Measurements from ENCODE around the gene PHACTR1.

Gene PHACTR1

DNA sequence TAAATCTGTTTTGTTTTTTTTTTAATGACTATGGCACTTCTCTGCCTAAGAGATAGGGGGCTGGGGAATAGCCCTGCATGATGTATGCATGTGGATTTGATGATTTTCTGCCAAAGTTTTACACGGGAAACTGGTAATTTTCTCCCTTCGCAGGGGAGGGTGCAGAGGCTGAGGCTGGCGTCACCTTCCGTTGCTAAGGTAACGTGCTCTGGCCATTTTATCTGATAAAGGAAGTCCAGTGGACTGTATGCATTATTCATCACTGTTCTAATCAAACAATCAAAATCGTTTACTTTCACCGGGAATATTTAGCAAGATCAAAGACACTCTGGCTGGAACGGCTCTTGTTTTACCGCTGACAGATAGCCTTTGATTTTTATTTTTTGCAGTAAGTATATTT, 789 bp downstream of the PHACTR1 start:
- Histone ChIP-seq H2BK120ac (ENCODE audit: low read depth, low read length) (no peak overlapping the region), H3K14ac (ENCODE audit: low read length) (no peak overlapping the region), H3K18ac (ENCODE audit: low read length) (no peak overlapping the region), H2BK5ac (ENCODE audit: low read length) (no peak overlapping the region), H3K23ac (ENCODE audit: low read depth, low read length, poor library complexity) (no peak overlapping the region), H3K4me1 (ENCODE audit: control insufficient read depth in 2 of 2, insufficient read depth in 1 of 2, low read depth in 1 of 2, low read length in 2 of 2) (peaks cover 0 to 4% of the 10 kb centered on the region in 2 donors), H2BK12ac (ENCODE audit: low read length) (no peak overlapping the region), H3K4me2 (ENCODE audit: insufficient read depth, low read length, poor library complexity, severe bottlenecking) (no peak overlapping the region), H2BK15ac (ENCODE audit: low read length) (no peak overlapping the region), H3K4me3 (ENCODE audit: low read length in 2 of 2) (no peak overlapping the region), H3K27me3 (ENCODE audit: control insufficient read depth in 3 of 3, insufficient read depth in 3 of 3, low read depth in 1 of 3, low read length in 3 of 3) (no peaks in the 10 kb centered on the region), H4K8ac (ENCODE audit: low read depth, low read length) (no peak overlapping the region), H3K9me3 (replicated peaks in 1 of 2; ENCODE audit: control insufficient read depth in 2 of 2, insufficient read depth in 1 of 2, low read depth in 1 of 2, low read length in 2 of 2) (no peaks in the 10 kb centered on the region), H3K4ac (ENCODE audit: low read length) (no peak overlapping the region), H2AK5ac (ENCODE audit: low read depth, low read length) (no peak overlapping the region), H3K79me1 (ENCODE audit: low read depth, low read length) (no peaks in the 10 kb centered on the region), H3K36me3 (replicated peaks in 1 of 2; ENCODE audit: control insufficient read depth in 2 of 2, insufficient read depth in 2 of 2, low read length in 2 of 2) (no peaks in the 10 kb centered on the region), H3K27ac (replicated peaks; ENCODE audit: low read length) (no peak overlapping the region), H3K9ac (ENCODE audit: low read depth, low read length, poor library complexity) (no peak overlapping the region), H2AFZ (ENCODE audit: low read length) (no peak overlapping the region), H4K91ac (ENCODE audit: low read depth, low read length, poor library complexity) (no peak overlapping the region)
- no CpG with 5 or more reads among the region's 9 CpGs for WGBS, 2 donors (ENCODE audit: extremely low coverage in 2 of 2, insufficient read length in 2 of 2, insufficient replicate concordance in 1 of 2)
- DNase-seq (ENCODE audit: low spot score) = no peak

DNA sequence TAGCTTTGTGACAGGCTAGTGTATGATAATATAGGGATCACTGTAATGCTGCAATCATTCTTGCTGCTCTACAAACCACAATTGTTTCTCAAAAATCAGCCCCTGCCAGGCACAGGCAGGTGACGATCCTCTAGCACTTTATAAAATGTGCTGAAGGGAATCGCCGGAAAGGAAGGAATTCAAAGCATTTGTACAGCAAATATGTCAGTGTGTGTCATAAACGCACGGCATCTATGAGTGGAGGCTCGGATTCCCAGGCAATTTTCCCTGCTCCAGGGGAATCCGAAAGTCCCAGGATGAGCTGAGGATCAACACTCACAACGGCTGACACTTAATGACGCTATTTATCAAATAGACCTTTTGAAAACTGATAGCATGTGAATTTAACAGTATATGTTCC, 1.4 kb downstream of the PHACTR1 start:
- Histone ChIP-seq H3K27ac (replicated peaks; ENCODE audit: low read length) (no peak overlapping the region), H2BK120ac (ENCODE audit: low read depth, low read length) (no peak overlapping the region), H2AFZ (ENCODE audit: low read length) (no peak overlapping the region), H2AK5ac (ENCODE audit: low read depth, low read length) (no peak overlapping the region), H3K79me1 (ENCODE audit: low read depth, low read length) (no peaks in the 10 kb centered on the region), H3K18ac (ENCODE audit: low read length) (no peak overlapping the region), H3K4ac (ENCODE audit: low read length) (no peak overlapping the region), H3K9me3 (replicated peaks in 1 of 2; ENCODE audit: control insufficient read depth in 2 of 2, insufficient read depth in 1 of 2, low read depth in 1 of 2, low read length in 2 of 2) (no peaks in the 10 kb centered on the region), H3K36me3 (replicated peaks in 1 of 2; ENCODE audit: control insufficient read depth in 2 of 2, insufficient read depth in 2 of 2, low read length in 2 of 2) (no peaks in the 10 kb centered on the region), H3K4me1 (ENCODE audit: control insufficient read depth in 2 of 2, insufficient read depth in 1 of 2, low read depth in 1 of 2, low read length in 2 of 2) (peaks cover 0 to 4% of the 10 kb centered on the region in 2 donors), H2BK15ac (ENCODE audit: low read length) (no peak overlapping the region), H3K23ac (ENCODE audit: low read depth, low read length, poor library complexity) (no peak overlapping the region), H3K27me3 (ENCODE audit: control insufficient read depth in 3 of 3, insufficient read depth in 3 of 3, low read depth in 1 of 3, low read length in 3 of 3) (no peaks in the 10 kb centered on the region), H4K8ac (ENCODE audit: low read depth, low read length) (no peak overlapping the region), H2BK5ac (ENCODE audit: low read length) (no peak overlapping the region), H3K4me3 (ENCODE audit: low read length in 2 of 2) (no peak overlapping the region), H3K14ac (ENCODE audit: low read length) (no peak overlapping the region), H4K91ac (ENCODE audit: low read depth, low read length, poor library complexity) (no peak overlapping the region), H3K4me2 (ENCODE audit: insufficient read depth, low read length, poor library complexity, severe bottlenecking) (no peak overlapping the region), H3K9ac (ENCODE audit: low read depth, low read length, poor library complexity) (no peak overlapping the region), H2BK12ac (ENCODE audit: low read length) (no peak overlapping the region)
- DNase-seq (ENCODE audit: low spot score) = no peak
- WGBS, 2 donors (ENCODE audit: extremely low coverage in 2 of 2, insufficient read length in 2 of 2, insufficient replicate concordance in 1 of 2) = no CpG with 5 or more reads among the region's 9 CpGs

DNA sequence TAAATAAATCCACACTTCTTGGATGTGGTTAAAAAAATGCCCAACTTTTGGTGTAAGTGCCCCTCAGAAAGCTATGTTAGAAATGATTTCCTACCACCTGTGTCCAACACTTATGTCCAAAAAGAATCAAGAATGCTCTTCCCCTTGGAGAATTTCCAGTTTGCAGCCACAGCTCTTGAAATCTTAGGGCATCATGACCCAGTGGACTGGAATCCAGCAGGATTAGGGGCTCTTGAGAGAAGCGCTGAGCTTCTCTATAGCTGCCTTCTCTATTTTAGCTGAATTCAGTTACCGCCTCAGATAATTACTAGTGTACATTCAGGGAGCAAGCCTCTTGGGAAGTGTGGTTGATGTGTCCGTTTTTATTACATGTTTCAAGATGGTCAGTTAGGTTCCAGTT, 2.5 kb downstream of the PHACTR1 start:
- no peak overlapping the region for H3K9ac ChIP-seq (ENCODE audit: low read depth, low read length, poor library complexity)
- H3K27me3 ChIP-seq (ENCODE audit: control insufficient read depth in 3 of 3, insufficient read depth in 3 of 3, low read depth in 1 of 3, low read length in 3 of 3) = no peaks in the 10 kb centered on the region
- no peak overlapping the region for H3K4me3 ChIP-seq (ENCODE audit: low read length in 2 of 2)
- H3K9me3 ChIP-seq (replicated peaks in 1 of 2; ENCODE audit: control insufficient read depth in 2 of 2, insufficient read depth in 1 of 2, low read depth in 1 of 2, low read length in 2 of 2) = no peaks in the 10 kb centered on the region
- H3K4me1 ChIP-seq (ENCODE audit: control insufficient read depth in 2 of 2, insufficient read depth in 1 of 2, low read depth in 1 of 2, low read length in 2 of 2) = peaks cover 0 to 4% of the 10 kb centered on the region in 2 donors
- no peak overlapping the region for H2BK12ac ChIP-seq (ENCODE audit: low read length)
- H3K79me1 ChIP-seq (ENCODE audit: low read depth, low read length) = no peaks in the 10 kb centered on the region
- no peak overlapping the region for H3K27ac ChIP-seq (replicated peaks; ENCODE audit: low read length)
- no peak for DNase-seq (ENCODE audit: low spot score)
- H2AK5ac ChIP-seq (ENCODE audit: low read depth, low read length) = no peak overlapping the region
- no peak overlapping the region for H3K14ac ChIP-seq (ENCODE audit: low read length)
- no peak overlapping the region for H2BK120ac ChIP-seq (ENCODE audit: low read depth, low read length)
- H2BK15ac ChIP-seq (ENCODE audit: low read length) = no peak overlapping the region
- H3K36me3 ChIP-seq (replicated peaks in 1 of 2; ENCODE audit: control insufficient read depth in 2 of 2, insufficient read depth in 2 of 2, low read length in 2 of 2) = no peaks in the 10 kb centered on the region
- no peak overlapping the region for H4K8ac ChIP-seq (ENCODE audit: low read depth, low read length)
- no peak overlapping the region for H3K23ac ChIP-seq (ENCODE audit: low read depth, low read length, poor library complexity)
- H4K91ac ChIP-seq (ENCODE audit: low read depth, low read length, poor library complexity) = no peak overlapping the region
- H3K4me2 ChIP-seq (ENCODE audit: insufficient read depth, low read length, poor library complexity, severe bottlenecking) = no peak overlapping the region
- no peak overlapping the region for H3K4ac ChIP-seq (ENCODE audit: low read length)
- no peak overlapping the region for H2BK5ac ChIP-seq (ENCODE audit: low read length)
- no CpG with 5 or more reads among the region's 3 CpGs for WGBS, 2 donors (ENCODE audit: extremely low coverage in 2 of 2, insufficient read length in 2 of 2, insufficient replicate concordance in 1 of 2)
- H3K18ac ChIP-seq (ENCODE audit: low read length) = no peak overlapping the region
- H2AFZ ChIP-seq (ENCODE audit: low read length) = no peak overlapping the region

DNA sequence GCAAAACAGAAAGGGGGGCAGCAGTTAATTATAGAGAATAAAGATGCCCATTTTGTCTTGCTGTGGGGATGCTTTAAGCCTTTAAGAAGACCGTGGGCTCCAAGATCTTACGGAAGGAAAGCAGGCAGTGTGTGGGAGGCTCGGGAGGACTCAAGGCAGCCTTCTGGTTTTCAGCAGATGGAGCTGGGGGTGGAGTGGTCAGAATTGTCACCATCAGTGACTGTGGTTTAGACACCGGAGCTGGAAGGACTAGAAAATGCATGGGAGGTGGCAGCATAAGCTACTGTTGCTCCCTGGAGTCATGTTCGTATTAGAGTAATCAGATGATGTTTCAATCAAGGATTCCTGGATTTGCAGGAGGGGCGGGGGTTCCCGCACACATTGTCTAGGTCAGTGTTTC, 3.7 kb downstream of the PHACTR1 start:
- Histone ChIP-seq H3K9me3 (replicated peaks in 1 of 2; ENCODE audit: control insufficient read depth in 2 of 2, insufficient read depth in 1 of 2, low read depth in 1 of 2, low read length in 2 of 2) (no peaks in the 10 kb centered on the region), H3K9ac (ENCODE audit: low read depth, low read length, poor library complexity) (no peak overlapping the region), H2BK120ac (ENCODE audit: low read depth, low read length) (no peak overlapping the region), H2AK5ac (ENCODE audit: low read depth, low read length) (no peak overlapping the region), H3K4ac (ENCODE audit: low read length) (no peak overlapping the region), H2AFZ (ENCODE audit: low read length) (no peak overlapping the region), H3K27me3 (ENCODE audit: control insufficient read depth in 3 of 3, insufficient read depth in 3 of 3, low read depth in 1 of 3, low read length in 3 of 3) (no peaks in the 10 kb centered on the region), H2BK15ac (ENCODE audit: low read length) (no peak overlapping the region), H3K23ac (ENCODE audit: low read depth, low read length, poor library complexity) (no peak overlapping the region), H3K4me3 (ENCODE audit: low read length in 2 of 2) (no peak overlapping the region), H3K4me2 (ENCODE audit: insufficient read depth, low read length, poor library complexity, severe bottlenecking) (no peak overlapping the region), H3K27ac (replicated peaks; ENCODE audit: low read length) (no peak overlapping the region), H3K14ac (ENCODE audit: low read length) (no peak overlapping the region), H3K4me1 (ENCODE audit: control insufficient read depth in 2 of 2, insufficient read depth in 1 of 2, low read depth in 1 of 2, low read length in 2 of 2) (peaks cover 0 to 4% of the 10 kb centered on the region in 2 donors), H3K79me1 (ENCODE audit: low read depth, low read length) (no peaks in the 10 kb centered on the region), H4K91ac (ENCODE audit: low read depth, low read length, poor library complexity) (no peak overlapping the region), H4K8ac (ENCODE audit: low read depth, low read length) (no peak overlapping the region), H2BK5ac (ENCODE audit: low read length) (no peak overlapping the region), H3K36me3 (replicated peaks in 1 of 2; ENCODE audit: control insufficient read depth in 2 of 2, insufficient read depth in 2 of 2, low read length in 2 of 2) (no peaks in the 10 kb centered on the region), H3K18ac (ENCODE audit: low read length) (no peak overlapping the region), H2BK12ac (ENCODE audit: low read length) (no peak overlapping the region)
- DNase-seq (ENCODE audit: low spot score) = no peak
- WGBS, 2 donors (ENCODE audit: extremely low coverage in 2 of 2, insufficient read length in 2 of 2, insufficient replicate concordance in 1 of 2) = no CpG with 5 or more reads among the region's 7 CpGs
